GM12878 (cell line): ENCODE data around the gene TSHR. TPM values are rescaled to one million over a fixed set of nuclear protein-coding genes. Genes with fewer than 3 reads are reported as not detected.

ENCODE experiments used
- ATAC-seq: fragments of 200-7000 bp; cut with Tn5 transposase; 3 replicates; pipeline ENCODE4 v1.9.1; 2020; ENCODE audit warnings: mild to moderate bottlenecking, moderate library complexity
- BruUV-seq: library from RNA; stranded (reverse); fragments of 400-500 nt; replicated peaks from 2 replicates; lab custom pipeline; 2021; lab: Mats Ljungman, UMichigan
- CTCF ChIA-PET: fragments of 300-600 bp; sonication (Branson Sonifier 250); formaldehyde crosslinking; extraction: SDS; loops from one replicate; lab custom pipeline; 2021; ENCODE audit warnings: inconsistent platforms; lab: Yijun Ruan, JAX
- POLR2A ChIA-PET: fragments of 350-600 bp; formaldehyde crosslinking; extraction: SDS; loops from one replicate; lab custom pipeline; 2021; ENCODE audit warnings: inconsistent platforms; lab: Charles Lee
- RAD21 ChIA-PET: fragments of 300-600 bp; sonication (Branson Sonifier 250); formaldehyde crosslinking; loops from one replicate; lab custom pipeline; 2023; ENCODE audit warnings: antibody characterized with exemption; ENCODE audit not compliant: unreplicated experiment; lab: Charles Lee
- SMC1A ChIA-PET: fragments of 300-600 bp; sonication (Branson Sonifier 250); formaldehyde crosslinking; loops from one replicate; lab custom pipeline; 2023; ENCODE audit not compliant: unreplicated experiment, uncharacterized antibody; lab: Charles Lee
- DNase-seq: peaks from one replicate; pipeline ENCODE4 v3.0.0-alpha.2; 2011; ENCODE audit warnings: low read depth, low spot score
- FAIRE-seq: peaks from 3 replicates; lab custom pipeline; 2011; peaks lifted over from hg19 to GRCh38; lab: Jason Lieb, UNC
- H2AFZ ChIP-seq: 2 replicates; pipeline ENCODE4 v1.6.0; 2011; ENCODE audit warnings: low read depth, low read length, control low read depth; ENCODE audit not compliant: control insufficient read depth
- H3K27ac ChIP-seq: 2 replicates; pipeline ENCODE4 v1.5.1; 2011; ENCODE audit warnings: control low read depth; ENCODE audit not compliant: control insufficient read depth, insufficient read depth
- H3K27me3 ChIP-seq, 2 experiments: replicated peaks in 1 of 2; 2 replicates each; pipeline versions ENCODE4 v1.6.0 to v1.6.1; 2011; ENCODE audit warnings: low read length in 1 of 2; ENCODE audit not compliant: control insufficient read depth in 2 of 2, insufficient read depth in 2 of 2
- H3K36me3 ChIP-seq, 2 experiments: 2 replicates each; pipeline ENCODE4 v1.5.1; 2011; ENCODE audit warnings: low read length in 1 of 2; ENCODE audit not compliant: control insufficient read depth in 2 of 2, insufficient read depth in 2 of 2
- H3K4me1 ChIP-seq: 2 replicates; pipeline ENCODE4 v1.6.1; 2011; ENCODE audit warnings: mild to moderate bottlenecking, low read length, moderate library complexity, mixed read lengths; ENCODE audit not compliant: control insufficient read depth, insufficient read depth
- H3K4me2 ChIP-seq: 2 replicates; pipeline ENCODE4 v1.6.0; 2011; ENCODE audit warnings: control low read depth; ENCODE audit not compliant: control insufficient read depth, insufficient read depth
- H3K4me3 ChIP-seq: fragments of 200-600 bp; sonication (generic); 2 replicates; pipeline ENCODE4 v1.5.1; 2016
- H3K79me2 ChIP-seq: 2 replicates; pipeline ENCODE4 v1.6.0; 2011; ENCODE audit warnings: low read length; ENCODE audit not compliant: control insufficient read depth, insufficient read depth
- H3K9ac ChIP-seq: 2 replicates; pipeline ENCODE4 v1.8.0; 2011; ENCODE audit warnings: low read length, control low read depth, mixed read lengths; ENCODE audit not compliant: control insufficient read depth, insufficient read depth
- H3K9me3 ChIP-seq: replicated peaks from 3 replicates; pipeline ENCODE4 v1.5.1; 2011; ENCODE audit warnings: mild to moderate bottlenecking, low read length; ENCODE audit not compliant: control insufficient read depth, insufficient read depth
- H4K20me1 ChIP-seq: 2 replicates; pipeline ENCODE4 v1.6.0; 2011; ENCODE audit not compliant: control insufficient read depth, insufficient read depth
- ASH2L ChIP-seq: fragments of 300-600, 200-600 bp; sonication (generic); IDR thresholded peaks from 2 replicates; pipeline ENCODE4 v1.6.1; 2017; ENCODE audit warnings: low read depth, mild to moderate bottlenecking, borderline replicate concordance
- BRCA1 ChIP-seq: IDR thresholded peaks from 2 replicates; pipeline ENCODE4 v1.6.1; 2011; ENCODE audit warnings: low read depth, low read length, improper control_type of control experiment
- EGR1 ChIP-seq, 2 experiments: IDR thresholded peaks; 1 replicate in 1 of 2; 2 replicates in 1 of 2; pipeline ENCODE4 v1.6.1; 2011 to 2012; ENCODE audit warnings: low read depth in 2 of 2, low read length in 2 of 2, borderline replicate concordance in 1 of 2, mild to moderate bottlenecking in 1 of 2, moderate library complexity in 1 of 2
- ESRRA ChIP-seq: IDR thresholded peaks from 2 replicates; pipeline ENCODE4 v1.6.1; 2012; ENCODE audit warnings: mild to moderate bottlenecking, low read length, improper control_type of control experiment
- HCFC1 ChIP-seq: fragments of 150-350 bp; IDR thresholded peaks from 2 replicates; pipeline ENCODE4 v1.6.1; 2014; ENCODE audit warnings: low read length
- IKZF1 ChIP-seq: fragments of 450-650 bp; conservative IDR thresholded peaks from 2 replicates; pipeline ENCODE4 v1.6.1; 2017; ENCODE audit warnings: antibody characterized with exemption, mild to moderate bottlenecking
- KLF5 ChIP-seq: fragments of 450-650 bp; IDR thresholded peaks from 2 replicates; pipeline ENCODE4 v1.6.1; 2014; ENCODE audit warnings: mild to moderate bottlenecking; ENCODE audit not compliant: partially characterized antibody
- MTA3 ChIP-seq: IDR thresholded peaks from 2 replicates; pipeline ENCODE4 v1.6.1; 2012; ENCODE audit warnings: low read length, inconsistent platforms, borderline replicate concordance
- NRF1 ChIP-seq: conservative IDR thresholded peaks from 2 replicates; pipeline ENCODE4 v1.6.1; 2011; ENCODE audit warnings: mild to moderate bottlenecking, low read depth, low read length, improper control_type of control experiment
- RUNX3 ChIP-seq: IDR thresholded peaks from 2 replicates; pipeline ENCODE4 v1.6.1; 2012; ENCODE audit warnings: low read length, inconsistent platforms
- SKIL ChIP-seq: fragments of 450-650 bp; IDR thresholded peaks from 2 replicates; pipeline ENCODE4 v1.6.1; 2017; ENCODE audit warnings: mild to moderate bottlenecking, low read depth, inconsistent platforms; ENCODE audit not compliant: poor library complexity, severe bottlenecking
- WGBS: methylation state at CpG from one replicate; pipeline ENCODE4 v1.1.6; 2016; ENCODE audit warnings: low lambda C conversion rate; ENCODE audit not compliant: insufficient replicate concordance, insufficient coverage; ENCODE audit errors: missing lambda C conversion rate; 5-methylcytosine and 5-hydroxymethylcytosine counted together
- in situ Hi-C: fragments of 300-500 bp; cut with MboI; formaldehyde crosslinking; loops from 9 replicates; pipeline ENCODE4 v1.14.3; 2018; ENCODE audit warnings: mixed read lengths
- intact Hi-C: fragments of 100-400 bp; cut with micrococcal nuclease; formaldehyde crosslinking; loops from one replicate; pipeline ENCODE4 v1.14.2; 2022; ENCODE audit not compliant: unreplicated experiment
- polyA plus RNA-seq, 11 experiments: library from polyadenylated mRNA; depleted of rRNA in 4 of 11; unstranded in 6 of 11; stranded (reverse) in 5 of 11; fragments of >200 nt; fragmentation: Nextera tagmentation in 4 of 11; fragmentation: Illumina TruSeq in 1 of 11; extraction: Ambion mirVana in 4 of 11; extraction: Trizol in 1 of 11; gene quantifications; 1 replicate in 1 of 11; 2 replicates in 10 of 11; pipeline versions ENCODE4 v1.2.1 to v1.2.3, GENCODE V29; 2011 to 2016; ENCODE audit warnings: inconsistent platforms in 2 of 11, missing spikeins in 2 of 11, low read depth in 1 of 11
- total RNA-seq, 4 experiments: library from RNA; depleted of rRNA in 3 of 4; stranded (reverse); fragments of >200 nt in 3 of 4; fragmentation: Illumina TruSeq in 1 of 4; extraction: Trizol in 1 of 4; gene quantifications; 2 replicates each; pipeline versions ENCODE4 v1.2.1 to v1.2.3, GENCODE V29; 2013 to 2021
- TF ChIP-seq, protein P1 (sequence below): IDR thresholded peaks from 2 replicates; pipeline ENCODE4 v1.6.1; 2012; ENCODE audit warnings: low read depth, low read length, improper control_type of control experiment
- TF ChIP-seq, protein P2 (sequence below): IDR thresholded peaks from 2 replicates; pipeline ENCODE4 v1.6.1; 2011; ENCODE audit warnings: low read depth, low read length, improper control_type of control experiment, borderline replicate concordance
- TF ChIP-seq, protein P3 (sequence below): fragments of 150-350 bp; IDR thresholded peaks from 2 replicates; pipeline ENCODE4 v1.6.1; 2014; ENCODE audit warnings: mild to moderate bottlenecking, low read depth, low read length

The TSHR gene
- total and polyA plus RNA-seq, 10 of the 15 experiments (the other 5 are each of a cell fraction or from before 2014, with no cell fraction given) = 0.06 to 0.31 TPM; not detected in 8

GRCh38 chr14:80965037-80965436 lies 9.6 kb downstream of the TSHR start (continued):
- TF ChIP-seq EGR1 (IDR thresholded peaks at IDR 0.05; ENCODE audit: borderline replicate concordance in 1 of 2, low read depth in 2 of 2, low read length in 2 of 2) = no peak
- TF ChIP-seq, protein P1, sequence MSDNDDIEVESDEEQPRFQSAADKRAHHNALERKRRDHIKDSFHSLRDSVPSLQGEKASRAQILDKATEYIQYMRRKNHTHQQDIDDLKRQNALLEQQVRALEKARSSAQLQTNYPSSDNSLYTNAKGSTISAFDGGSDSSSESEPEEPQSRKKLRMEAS = no peak
- TF ChIP-seq, protein P2, sequence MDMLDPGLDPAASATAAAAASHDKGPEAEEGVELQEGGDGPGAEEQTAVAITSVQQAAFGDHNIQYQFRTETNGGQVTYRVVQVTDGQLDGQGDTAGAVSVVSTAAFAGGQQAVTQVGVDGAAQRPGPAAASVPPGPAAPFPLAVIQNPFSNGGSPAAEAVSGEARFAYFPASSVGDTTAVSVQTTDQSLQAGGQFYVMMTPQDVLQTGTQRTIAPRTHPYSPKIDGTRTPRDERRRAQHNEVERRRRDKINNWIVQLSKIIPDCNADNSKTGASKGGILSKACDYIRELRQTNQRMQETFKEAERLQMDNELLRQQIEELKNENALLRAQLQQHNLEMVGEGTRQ = no peak
- no peak for TF ChIP-seq ESRRA

DNA sequence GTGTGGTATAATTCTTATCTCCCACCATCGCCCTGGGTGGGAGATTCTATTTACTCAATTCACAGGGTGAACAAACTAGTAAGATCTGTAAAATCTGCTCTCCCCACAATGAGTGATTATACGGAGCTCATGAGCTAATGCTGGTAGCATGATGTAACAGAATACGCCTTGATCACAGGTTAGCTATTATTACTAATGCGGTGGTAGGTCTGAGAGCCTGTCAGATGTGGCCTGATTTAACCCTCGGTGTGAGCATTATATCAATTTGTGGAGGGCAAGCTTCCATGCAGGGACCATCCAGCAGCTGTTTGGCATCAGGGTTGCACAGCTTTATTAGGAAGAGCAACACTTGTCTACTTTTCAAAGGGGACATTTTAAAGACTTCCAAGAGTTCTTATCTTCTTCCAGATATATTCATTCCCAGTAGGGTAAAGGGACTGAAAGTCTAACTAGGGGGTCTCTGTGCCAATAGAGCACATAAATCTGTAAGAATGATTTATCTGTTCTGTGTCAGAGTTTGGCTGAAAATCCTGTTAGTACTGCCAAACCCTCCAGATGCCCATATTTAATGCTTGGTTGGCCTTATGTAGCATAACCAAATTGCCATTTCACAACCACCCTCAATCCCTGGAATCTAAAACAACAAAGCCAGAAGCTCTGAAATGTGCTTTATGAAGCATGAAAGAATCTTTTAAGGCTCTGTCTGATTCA lies 18.7 kb downstream of the TSHR start:
- ChIA-PET CTCF (interaction anchor here (0.9 to 15.5 kb wide), 5 partner anchors 12 to 28 kb away, joined by 3 to 132 read pairs (median 4); no protein-coding TSS in a partner anchor), SMC1A (interaction anchor here (0.6 to 4.5 kb wide), 5 partner anchors 14 to 556 kb away, joined by 3 to 30 read pairs (median 5); no protein-coding TSS in a partner anchor), POLR2A (no interaction called here), RAD21 (no interaction called here)
- Histone ChIP-seq H4K20me1 (no peaks in the 10 kb centered on the region; the same call in 1 of the 2 replicates), H3K36me3 (no peaks in the 10 kb centered on the region), H3K4me3 (no peak overlapping the region), H3K27me3 (peaks cover 0 to 8% of the 10 kb centered on the region in 2 experiments; a peak in 2 of 4 replicates), H3K9ac (no peak overlapping the region), H3K79me2 (no peaks in the 10 kb centered on the region), H3K4me1 (no peaks in the 10 kb centered on the region), H3K9me3 (no peaks in the 10 kb centered on the region), H2AFZ (no peak overlapping the region), H3K27ac (no peak overlapping the region), H3K4me2 (no peak overlapping the region)
- TF ChIP-seq NRF1 (no peak), BRCA1 (no peak), ESRRA (no peak), HCFC1 (no peak), KLF5 (no peak), MTA3 (no peak), IKZF1 (no peak), SKIL (no peak), ASH2L (no peak), RUNX3 (no peak)
- TF ChIP-seq, protein P3, sequence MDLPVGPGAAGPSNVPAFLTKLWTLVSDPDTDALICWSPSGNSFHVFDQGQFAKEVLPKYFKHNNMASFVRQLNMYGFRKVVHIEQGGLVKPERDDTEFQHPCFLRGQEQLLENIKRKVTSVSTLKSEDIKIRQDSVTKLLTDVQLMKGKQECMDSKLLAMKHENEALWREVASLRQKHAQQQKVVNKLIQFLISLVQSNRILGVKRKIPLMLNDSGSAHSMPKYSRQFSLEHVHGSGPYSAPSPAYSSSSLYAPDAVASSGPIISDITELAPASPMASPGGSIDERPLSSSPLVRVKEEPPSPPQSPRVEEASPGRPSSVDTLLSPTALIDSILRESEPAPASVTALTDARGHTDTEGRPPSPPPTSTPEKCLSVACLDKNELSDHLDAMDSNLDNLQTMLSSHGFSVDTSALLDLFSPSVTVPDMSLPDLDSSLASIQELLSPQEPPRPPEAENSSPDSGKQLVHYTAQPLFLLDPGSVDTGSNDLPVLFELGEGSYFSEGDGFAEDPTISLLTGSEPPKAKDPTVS = no peak
- intact Hi-C loops (no loop called here), in situ Hi-C loops (no loop called here)
- DNase-seq (no peak), ATAC-seq (no peak), FAIRE-seq (no peak)
- no TSS peak for BruUV-seq
- 59% methylated on average over 5 of the region's 5 CpGs for WGBS
